HG03520 (cell line): Measurements from ENCODE around the gene INAFM1.

Experiments used
- ATAC-seq: cut with Tn5 transposase; IDR thresholded peaks from one replicate; pipeline ENCODE4 v1.9.1; 2021; ENCODE audit warnings: mild to moderate bottlenecking, moderate library complexity; ENCODE audit not compliant: unreplicated experiment

Gene INAFM1

GRCh38 chr19:47274071-47274890 is at the start of gene INAFM1:
TSS of gene INAFM1 (plus strand) at chr19:47274885. CDS start at chr19:47274920, 35 bp downstream.
- peak; percentile 43 for ATAC-seq

- peak; percentile 36 for ATAC-seq
Observed at GRCh38 chr19:47225746-47226425, 48.8 kb upstream of the INAFM1 start.

DNA sequence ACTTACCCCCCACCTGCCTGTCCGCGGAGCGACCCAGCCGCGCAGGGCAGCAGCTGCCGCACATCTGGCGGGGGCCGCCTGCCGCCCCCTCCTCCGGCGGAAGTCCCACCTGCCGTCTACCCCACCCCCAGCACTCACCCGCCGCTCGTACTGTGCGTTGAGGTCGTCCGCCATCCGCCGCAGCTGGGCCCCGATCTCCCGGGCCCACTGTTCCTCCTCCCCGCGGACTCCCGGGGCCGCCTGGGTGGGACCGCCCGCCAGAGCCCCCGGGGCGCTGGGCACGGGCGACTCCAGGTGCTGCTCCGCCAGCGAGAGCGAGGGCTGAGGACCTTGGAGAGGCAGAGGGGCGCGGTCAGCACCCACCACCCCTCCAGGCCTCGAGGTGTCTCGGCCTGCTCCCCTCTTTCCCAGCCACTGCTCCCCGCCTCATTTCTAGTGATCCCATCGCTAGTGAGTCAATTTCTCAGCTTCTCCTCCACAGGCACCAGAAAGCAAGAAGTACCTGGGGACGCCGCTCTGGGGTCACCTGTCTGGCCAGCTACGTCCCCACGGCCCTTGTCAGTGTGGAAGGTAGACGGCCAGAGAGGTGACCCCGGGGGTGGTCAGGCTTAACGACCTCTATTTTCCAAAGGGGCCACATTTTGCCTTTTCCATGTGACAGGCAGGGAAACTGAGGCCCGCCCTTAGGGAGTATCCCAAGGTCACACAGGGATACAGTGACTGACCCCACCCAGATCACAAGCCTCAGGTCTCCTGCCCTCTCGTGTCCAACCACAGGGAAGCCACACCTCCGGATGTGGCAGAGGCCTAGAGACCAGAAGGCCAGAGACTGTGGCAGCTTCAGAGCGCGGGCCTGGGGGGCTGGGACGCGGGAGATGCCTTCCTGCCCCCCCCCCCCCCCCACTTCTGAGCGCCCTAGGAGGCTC is 48.0 kb upstream of the INAFM1 start:
- ATAC-seq, result no peak

DNA sequence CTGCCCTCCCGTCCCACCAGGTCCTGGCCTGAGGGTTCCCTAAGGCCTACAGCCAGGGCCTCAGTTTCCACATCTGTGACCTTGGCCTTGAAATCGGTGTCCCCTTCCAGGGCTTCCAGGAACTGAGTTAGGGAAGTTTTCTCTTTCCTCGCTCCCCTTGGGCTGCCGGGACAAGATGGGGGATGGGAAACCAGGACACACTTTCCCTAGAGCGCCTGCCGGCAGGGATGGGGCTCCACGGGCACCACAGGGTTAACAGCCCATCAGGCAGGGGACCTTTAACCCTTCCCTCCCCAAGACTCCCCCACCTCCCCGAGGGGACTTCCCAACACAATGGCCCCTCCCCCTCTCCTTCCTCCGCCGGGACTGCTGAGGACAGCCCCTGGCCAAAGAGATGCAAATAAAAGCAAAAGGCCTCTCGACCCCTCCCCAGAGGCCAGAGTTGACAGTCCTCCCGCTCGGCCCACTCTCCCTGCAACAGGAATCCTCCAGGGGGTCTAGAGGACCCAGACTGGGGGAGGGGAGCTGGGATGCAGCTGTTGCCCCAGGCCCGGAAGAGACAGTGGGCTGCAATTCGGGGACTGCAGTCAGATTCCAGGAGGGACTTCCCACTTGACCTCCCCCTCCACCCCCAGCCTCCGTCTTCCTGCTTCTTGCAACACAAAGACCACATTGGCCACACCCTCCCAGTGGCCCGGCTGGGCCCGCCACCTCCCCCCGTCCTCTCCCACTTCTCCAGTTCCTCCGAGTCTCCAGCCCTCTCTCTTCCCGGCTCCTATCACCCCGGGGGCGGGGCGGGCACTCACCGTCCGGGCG is 47.1 kb upstream of the INAFM1 start:
- no peak for ATAC-seq

DNA sequence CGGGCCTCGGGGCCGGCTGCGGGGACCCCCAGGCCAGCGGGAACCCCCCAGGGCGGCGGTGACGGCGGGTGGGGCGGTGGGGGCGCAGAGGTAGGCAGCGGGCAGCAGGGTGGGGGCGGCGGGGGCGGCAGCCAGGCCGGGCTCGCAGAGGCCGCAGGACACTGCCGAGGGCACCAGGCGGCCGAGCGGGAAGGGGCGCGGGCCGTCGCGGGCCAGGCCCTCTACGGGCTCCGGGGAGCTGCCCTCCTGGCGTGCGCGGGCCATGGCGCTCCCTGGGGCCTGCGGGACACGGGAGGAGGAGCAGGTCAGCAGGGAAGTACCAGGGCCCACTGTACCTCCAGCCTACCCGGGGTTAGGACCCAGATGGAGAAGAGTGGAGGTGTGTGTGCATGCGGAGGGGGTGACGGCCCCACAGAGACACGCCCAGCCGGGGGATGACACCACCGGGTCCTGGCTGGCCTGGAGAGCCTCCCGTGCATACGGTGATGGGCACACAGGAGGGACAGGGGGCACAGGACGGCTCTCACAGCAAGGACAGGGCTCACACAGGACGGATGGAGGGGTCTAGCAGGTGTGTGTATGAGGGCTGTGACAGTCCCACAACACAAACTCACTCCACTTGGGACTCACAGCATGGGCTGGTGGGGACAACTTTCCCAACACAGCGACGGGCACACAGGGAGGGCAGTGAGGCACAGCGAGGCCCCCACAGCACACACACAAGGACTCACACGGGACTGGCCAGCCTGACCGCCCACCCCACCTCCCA is 46.3 kb upstream of the INAFM1 start:
- ATAC-seq, result no peak

- no peak for ATAC-seq
Observed at GRCh38 chr19:47228937-47229675, 45.6 kb upstream of the INAFM1 start.

GRCh38 chr19:47229676-47230053 is 45.0 kb upstream of the INAFM1 start:
- no peak for ATAC-seq

GRCh38 chr19:47230054-47230920 is 44.4 kb upstream of the INAFM1 start:
- no peak for ATAC-seq

DNA sequence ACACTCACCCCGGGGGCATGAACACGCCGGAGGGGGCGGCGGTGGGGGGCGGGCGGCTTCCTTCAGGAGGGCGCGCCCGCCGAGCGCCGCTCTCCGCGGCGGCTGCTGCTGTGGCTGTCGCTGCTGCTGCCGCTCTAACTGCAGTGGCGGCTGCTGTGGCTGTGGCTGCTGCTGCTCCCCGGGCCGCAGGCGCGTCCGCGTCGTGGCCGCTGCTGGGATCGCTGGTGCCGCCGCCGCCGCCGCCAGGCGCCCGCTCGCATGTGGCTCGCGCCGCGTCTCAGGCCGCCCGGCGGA is 43.8 kb upstream of the INAFM1 start, which contains the start of gene BBC3:
Gene BBC3, minus strand, starts transcription at position 279 of the 294 bp plus-strand sequence. CDS start 2,768 bp downstream, outside the sequence.
- ATAC-seq, result no peak

- no peak for ATAC-seq
Observed at GRCh38 chr19:47231215-47232054, 43.2 kb upstream of the INAFM1 start.

GRCh38 chr19:47232422-47233211 is 42.1 kb upstream of the INAFM1 start:
- no peak for ATAC-seq

- no peak for ATAC-seq
Observed at GRCh38 chr19:47236072-47236675, 38.5 kb upstream of the INAFM1 start.

DNA sequence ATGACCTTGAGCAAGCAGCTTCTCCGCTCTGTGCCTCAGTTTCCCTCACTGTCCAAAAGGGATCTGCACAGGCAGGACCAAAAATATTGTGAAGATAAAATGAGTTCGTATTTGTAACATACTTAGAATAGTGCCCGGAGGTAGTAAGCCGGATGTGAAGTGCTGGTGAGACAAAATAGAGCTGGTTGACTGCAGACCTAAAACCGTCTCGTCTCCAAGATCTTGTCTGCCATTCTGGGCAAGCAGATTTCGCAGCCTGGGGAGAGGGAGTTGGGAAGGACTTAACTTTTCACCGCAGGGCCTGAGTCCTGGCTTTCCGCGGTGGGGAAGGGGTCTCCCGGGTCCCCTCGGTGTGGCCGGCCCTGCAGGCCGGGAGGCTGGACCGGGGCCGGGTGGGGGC is 35.5 kb upstream of the INAFM1 start:
- ATAC-seq, result no peak

GRCh38 chr19:47239610-47240296 is 34.9 kb upstream of the INAFM1 start:
- no peak for ATAC-seq

DNA sequence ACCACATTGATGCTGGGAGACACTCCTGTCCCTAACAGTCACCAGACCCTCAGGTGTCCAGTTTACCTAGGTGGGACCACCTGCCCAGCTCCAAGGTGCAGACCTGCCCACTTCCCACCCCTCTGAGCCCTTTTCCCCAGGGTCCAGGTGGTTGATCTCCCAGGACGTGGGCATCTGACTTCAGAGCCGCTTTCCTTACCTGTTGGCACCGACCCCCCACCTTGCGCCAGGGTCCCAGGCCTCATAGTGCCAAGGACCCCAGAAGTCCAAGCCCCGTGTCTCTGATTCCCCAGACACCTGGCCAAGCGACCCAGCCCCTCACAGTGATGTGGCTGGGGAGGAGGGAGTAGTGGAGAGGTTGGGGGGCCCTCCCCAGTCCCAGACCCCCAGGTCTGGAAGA is 34.1 kb upstream of the INAFM1 start:
- ATAC-seq, result no peak
